ACHN (cell line): ENCODE results near the gene STIM2.
"Not testable (repeated sequence)": the region's sequence is repeated elsewhere in the genome, so short reads cannot be mapped to it uniquely, and the experiment has no call there.

Experiments
- DNase-seq: peaks from one replicate; pipeline ENCODE4 v3.0.0-alpha.2; 2015
- in situ Hi-C: cut with HindIII; loops from 2 replicates; pipeline ENCODE4 v1.10.0; 2017; ENCODE audit warnings: low sequenced_read_pairs, low pct_ligation_motif_present, low pct_unique_long_range_greater_than_20kb

STIM2 gene

DNA sequence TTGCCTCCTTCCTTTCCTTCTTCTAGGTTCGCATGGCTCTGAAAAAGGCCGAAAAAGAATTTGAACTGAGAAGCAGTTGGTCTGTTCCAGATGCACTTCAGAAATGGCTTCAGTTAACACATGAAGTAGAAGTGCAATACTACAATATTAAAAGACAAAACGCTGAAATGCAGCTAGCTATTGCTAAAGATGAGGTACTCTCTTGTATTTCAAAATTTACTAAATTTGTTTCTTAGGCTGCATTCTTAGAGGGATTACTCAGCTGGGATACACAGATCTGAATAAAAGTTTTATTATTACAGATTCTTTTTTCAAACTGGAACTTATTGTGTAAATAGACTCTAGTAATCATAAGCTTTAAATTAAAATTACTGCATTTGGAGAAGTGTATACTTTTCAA is 146.9 kb downstream of the STIM2 start:
- DNase-seq: no peak
- in situ Hi-C loops: no loop called here

DNA sequence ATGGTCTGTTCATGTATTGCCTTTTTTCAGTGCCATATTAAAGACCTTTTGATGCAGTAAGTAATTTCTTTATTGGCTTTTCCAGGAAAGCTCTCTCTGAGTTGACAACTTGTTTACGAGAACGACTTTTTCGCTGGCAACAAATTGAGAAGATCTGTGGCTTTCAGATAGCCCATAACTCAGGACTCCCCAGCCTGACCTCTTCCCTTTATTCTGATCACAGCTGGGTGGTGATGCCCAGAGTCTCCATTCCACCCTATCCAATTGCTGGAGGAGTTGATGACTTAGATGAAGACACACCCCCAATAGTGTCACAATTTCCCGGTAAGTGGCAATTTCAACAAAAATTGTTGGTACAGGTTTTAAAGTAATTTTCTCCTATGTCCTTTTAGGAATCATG is 148.0 kb downstream of the STIM2 start:
- no peak for DNase-seq
- in situ Hi-C loops: no loop called here

DNA sequence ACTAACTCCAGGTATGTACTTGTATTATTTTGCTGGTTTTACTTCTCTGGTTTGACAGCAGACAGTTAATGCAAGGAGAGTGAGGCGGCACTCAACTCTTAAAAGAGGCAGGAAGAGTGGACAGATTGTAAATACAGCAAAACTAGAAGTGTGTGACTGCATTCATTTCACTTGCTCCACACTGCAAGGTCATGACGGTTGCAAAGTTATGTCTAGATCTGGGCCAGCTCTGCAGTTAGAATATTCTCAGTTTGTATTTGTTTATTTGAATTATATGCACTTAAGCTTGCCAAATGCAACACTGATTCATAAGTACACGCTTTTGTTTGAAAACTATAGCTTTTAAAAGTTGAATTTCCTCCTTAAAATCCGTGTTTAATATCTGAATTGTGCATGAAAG is 148.9 kb downstream of the STIM2 start:
- in situ Hi-C loops: no loop called here
- DNase-seq: no peak

DNA sequence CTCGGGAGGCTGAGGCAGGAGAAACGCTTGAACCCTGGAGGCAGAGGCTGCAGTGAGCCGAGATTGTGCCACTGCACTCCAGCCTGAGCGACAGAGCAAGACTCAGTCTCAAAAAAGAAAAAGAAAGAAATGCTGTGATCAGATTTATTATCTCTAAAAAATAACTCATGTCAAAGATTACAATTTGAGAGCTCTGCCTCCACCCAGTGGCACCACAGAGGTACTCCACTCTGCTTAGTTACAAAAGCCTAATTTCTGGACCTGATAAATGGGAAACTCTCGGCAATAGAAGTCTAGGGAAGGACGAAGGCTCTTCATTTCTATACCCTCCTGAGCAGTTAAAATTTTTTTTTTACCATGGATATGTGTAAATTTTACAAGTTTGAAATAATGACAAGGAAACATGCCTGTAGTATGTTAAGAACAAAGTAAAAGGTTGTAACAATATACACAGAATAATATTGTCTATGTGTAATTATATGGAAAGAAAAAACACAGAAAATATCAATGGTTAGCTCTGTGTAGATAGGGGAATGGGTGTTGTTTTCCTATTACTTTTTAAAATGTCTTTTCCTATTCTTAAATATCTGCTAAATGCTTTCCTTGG is 149.8 kb downstream of the STIM2 start:
- DNase-seq: peak; percentile 61
- in situ Hi-C loops: no loop called here

DNA sequence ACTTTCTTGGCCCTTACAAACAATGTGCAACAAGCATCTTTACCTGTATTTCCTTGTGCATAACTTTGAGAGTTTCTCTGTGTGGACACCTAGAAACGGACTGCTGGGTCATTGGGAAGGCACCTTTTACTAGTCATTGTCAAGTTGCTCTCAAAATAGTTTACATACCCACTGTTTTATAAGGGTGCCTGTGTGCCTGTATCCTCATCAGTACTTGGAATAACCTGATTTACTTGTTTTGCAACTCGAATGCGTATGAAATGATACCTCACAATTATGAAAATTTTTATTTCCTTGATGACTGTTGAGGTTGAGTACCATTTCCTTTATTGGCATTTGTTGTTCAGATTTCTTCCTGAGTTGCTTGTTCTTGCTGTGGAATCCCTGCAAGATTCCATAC is 150.8 kb downstream of the STIM2 start:
- in situ Hi-C loops: no loop called here
- no peak for DNase-seq

DNA sequence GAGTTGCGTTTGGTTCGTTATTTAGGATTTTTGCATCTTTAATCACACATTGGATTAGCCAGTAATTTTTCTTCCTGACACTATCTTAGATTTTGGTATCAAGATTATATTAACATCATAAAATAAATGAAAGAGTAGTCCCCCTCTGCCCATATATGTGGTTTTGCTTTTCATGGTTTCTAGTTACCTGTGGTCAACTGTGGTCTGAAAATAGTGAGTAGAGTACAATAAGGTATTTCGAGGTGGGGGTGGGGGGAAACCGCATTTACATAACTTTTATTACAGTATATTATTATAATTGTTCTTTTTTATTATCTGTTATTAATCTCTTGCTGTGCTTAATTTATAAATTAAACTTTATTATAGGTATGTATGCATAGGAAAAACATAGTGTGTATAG is 152.4 kb downstream of the STIM2 start:
- in situ Hi-C loops: no loop called here

DNA sequence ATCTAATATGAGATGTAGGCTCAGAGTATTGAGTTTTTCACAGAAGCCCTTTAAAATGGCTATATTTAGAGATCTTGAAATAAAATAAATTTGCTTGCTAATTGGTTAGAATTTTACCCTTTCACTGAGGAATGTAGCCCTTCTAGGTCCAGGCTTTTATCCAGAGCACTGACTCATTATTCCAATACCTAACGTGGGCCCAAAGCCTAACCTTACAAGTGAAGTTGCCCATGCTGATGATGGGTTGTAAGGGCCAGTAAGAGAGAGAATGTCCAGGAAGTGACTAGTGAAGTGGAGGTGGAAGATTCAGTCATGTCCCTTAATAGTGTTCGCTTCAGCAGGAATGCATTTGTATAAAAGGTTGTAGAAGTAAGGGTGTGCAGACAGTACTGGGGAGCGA is 155.9 kb downstream of the STIM2 start:
- in situ Hi-C loops: no loop called here
- no peak for DNase-seq

More for the DNA sequence above, 152.4 kb downstream of the STIM2 start:
- no peak for DNase-seq

DNA sequence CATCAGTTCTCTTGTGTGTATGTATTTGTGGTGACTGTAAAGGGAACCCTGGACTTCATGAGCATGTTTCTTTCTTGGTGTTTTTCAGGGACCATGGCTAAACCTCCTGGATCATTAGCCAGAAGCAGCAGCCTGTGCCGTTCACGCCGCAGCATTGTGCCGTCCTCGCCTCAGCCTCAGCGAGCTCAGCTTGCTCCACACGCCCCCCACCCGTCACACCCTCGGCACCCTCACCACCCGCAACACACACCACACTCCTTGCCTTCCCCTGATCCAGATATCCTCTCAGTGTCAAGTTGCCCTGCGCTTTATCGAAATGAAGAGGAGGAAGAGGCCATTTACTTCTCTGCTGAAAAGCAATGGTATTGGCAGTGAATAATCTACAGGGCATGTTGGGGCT is 157.0 kb downstream of the STIM2 start:
- DNase-seq: no peak
- in situ Hi-C loops: no loop called here

DNA sequence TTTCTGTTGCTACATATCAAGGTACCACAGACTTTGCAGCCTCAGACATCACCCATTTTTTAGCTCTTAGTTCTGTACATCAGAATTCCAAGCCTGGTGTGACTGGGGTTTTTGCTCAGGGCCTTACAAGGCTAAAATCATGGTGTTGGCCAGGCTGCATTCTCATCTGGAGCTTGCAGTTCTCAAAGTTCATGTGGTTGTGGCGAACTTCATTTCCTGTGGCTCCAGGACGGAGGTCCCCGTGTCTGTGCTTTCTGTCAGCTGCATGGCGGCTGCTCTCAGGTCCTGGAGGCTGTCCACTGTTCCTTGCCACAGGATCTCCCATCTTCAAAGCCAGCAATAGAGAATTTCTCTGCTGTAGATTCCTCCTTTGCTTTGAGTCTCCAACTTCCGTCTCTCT is 157.4 kb downstream of the STIM2 start:
- no peak for DNase-seq
- in situ Hi-C loops: no loop called here

DNA sequence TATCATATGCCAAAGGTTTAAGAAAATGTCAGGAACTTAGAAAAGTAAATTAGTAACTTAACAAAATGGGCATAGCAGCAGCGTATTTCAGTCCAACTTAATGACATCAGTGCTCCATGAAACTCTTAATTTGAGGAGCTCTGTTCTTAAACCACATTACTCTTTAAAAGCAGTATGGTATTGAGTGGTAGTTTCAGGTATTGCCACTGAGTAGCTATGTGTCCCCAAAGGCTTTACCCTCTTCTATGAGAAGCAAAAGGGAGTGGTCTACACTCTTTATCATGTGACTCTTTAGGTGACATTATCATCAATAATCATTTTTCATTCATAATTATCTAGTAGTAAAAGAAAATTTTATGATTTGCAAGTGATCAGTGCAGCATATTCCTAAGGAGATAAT is 158.3 kb downstream of the STIM2 start:
- in situ Hi-C loops: no loop called here
- no peak for DNase-seq

DNA sequence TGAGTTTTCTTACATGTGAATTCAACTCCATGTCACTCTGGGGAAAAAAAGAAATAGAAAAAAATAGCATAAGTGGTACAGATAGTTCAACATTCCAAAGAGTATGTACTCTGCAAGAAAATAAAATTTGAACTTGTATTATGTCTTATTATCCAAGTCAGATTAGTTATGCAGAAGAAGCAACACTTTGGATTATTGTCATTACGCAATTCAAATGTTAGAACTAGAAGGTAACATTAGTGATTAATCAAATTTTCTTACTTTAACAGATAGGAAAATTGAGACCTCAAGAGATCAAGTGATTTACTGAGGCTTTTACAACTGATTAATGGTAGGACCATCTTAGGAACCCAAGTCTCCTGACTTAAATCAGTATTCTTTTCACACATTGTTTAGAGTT is 159.1 kb downstream of the STIM2 start:
- no peak for DNase-seq
- in situ Hi-C loops: no loop called here

DNA sequence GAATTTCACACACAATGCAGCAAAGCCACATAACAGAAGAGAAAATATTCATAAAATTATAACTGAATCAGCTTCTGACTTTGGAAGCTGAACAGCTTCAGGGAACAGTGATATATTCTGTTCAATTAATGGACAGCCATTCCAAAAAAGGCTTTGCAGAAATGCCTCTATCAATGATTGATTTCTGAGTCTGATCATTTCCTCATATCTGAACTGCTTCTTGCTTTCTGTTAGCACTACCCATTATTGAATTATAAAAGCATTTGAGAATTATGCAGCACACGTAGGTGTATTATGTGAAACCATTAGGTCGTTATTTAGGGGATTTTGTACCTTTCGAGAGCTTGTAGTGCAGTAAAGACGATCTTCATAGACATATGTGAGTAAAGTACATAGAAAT is 159.6 kb downstream of the STIM2 start:
- no peak for DNase-seq
- in situ Hi-C loops: no loop called here

DNA sequence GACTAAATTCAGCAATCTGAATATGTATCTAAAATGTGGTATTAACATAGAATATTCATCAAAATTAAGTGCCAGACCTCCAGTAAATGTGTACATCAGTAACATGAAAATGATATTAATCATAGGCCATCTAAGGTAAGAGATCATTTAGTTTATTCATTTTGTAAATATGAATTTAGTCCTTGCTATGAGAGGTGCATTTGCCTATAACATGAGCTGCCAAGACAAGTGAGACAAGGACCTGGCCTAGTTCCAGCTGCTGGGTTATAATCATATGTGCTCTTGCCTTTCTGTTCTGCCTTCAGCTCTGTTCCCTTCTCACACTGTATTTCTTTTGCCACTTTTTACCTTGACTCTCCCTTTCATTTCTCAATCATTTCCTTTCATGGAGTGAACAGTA is 160.0 kb downstream of the STIM2 start:
- DNase-seq: no peak
- in situ Hi-C loops: no loop called here

DNA sequence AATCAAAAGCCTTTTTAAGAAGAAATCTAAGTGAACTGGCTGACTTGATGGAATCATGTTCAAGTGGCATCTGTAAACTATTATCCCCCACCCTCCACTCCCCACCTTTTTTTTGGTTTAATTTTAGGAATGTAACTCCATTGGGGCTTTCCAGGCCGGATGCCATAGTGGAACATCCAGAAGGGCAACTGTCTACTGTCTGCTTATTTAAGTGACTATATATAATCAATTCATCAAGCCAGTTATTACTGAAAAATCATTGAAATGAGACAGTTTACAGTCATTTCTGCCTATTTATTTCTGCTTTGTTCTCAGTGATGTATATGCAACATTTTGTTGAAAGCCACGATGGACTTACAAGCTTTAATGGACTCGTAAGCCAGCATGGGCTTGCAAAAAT is 162.3 kb downstream of the STIM2 start:
- in situ Hi-C loops: no loop called here
- no peak for DNase-seq

DNA sequence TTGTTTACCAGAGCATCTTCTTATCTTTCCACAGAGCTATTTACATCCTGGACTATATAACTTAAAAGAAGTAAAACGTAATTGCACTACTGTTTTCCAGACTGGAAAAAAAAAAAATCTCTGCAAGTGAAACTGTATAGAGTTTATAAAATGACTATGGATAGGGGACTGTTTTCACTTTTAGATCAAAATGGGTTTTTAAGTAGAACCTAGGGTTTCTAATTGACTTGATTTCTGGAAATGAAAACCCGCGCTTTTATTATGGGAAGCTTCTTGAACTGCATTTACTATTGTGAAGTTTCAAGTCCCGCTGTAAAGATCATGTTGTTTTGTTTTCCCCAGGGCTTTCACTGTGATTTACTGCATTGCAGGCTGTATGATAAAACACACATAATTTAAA is 162.7 kb downstream of the STIM2 start:
- in situ Hi-C loops: no loop called here

DNA sequence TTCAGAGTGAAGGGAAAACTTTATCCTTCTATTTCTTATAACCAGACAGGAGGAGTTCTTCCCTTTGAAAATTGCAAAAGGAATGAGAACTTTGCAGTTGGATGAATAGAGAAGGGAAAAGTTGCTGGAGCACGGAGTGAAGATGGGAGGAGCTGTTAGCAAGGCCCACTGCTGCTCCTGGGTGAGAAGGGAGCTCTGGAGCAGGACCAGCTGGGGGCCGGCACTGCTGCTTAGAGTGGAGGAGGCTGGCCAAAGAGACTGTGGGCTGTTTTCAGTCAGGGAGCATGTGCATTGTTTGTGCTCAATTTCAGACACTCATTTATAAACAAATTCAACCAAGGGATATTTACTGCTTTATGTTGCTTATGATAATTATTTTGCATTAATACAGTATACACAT is 164.2 kb downstream of the STIM2 start:
- in situ Hi-C loops: no loop called here
- DNase-seq: no peak

More for the DNA sequence above, 162.7 kb downstream of the STIM2 start:
- DNase-seq: no peak

DNA sequence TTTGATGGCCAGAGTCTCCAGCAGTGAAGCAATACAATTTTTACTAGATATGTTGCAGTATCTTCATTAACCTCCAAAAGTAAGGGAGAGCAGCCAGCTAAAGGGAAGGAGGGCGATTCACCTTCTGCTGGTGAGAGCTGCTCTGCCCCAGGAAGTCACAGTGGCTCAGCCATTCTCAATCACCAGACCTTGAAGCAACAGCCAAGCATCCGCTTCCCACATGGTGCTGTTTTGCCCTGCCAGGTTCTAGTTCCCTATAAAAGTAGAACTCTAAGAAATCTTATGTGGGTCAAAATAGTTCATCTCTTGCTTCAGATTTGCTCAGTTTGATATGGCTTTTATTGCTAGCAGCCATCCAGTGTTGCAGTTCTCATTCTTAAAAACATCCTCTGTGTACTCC is 166.8 kb downstream of the STIM2 start:
- in situ Hi-C loops: no loop called here
- no peak for DNase-seq

DNA sequence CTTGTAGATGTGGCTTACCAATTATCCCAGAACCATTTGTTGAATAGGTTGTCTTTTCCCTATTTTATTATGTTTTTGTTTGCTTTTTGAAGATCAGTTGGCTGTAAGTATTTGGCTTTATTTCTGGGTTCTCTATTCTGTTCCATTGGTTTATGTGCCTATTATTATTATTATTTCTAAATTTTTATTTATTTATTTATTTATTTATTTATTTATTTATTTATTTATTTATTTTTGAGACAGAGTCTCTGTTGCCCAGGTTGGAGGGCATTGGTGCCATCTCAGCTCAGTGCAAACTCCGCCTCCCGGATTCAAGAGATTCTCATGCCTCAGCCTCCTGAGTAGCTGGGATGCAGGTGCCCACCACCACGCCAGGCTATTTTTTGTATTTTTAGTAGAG is 174.5 kb downstream of the STIM2 start:
- DNase-seq, in situ Hi-C loops: not testable (repeated sequence)

DNA sequence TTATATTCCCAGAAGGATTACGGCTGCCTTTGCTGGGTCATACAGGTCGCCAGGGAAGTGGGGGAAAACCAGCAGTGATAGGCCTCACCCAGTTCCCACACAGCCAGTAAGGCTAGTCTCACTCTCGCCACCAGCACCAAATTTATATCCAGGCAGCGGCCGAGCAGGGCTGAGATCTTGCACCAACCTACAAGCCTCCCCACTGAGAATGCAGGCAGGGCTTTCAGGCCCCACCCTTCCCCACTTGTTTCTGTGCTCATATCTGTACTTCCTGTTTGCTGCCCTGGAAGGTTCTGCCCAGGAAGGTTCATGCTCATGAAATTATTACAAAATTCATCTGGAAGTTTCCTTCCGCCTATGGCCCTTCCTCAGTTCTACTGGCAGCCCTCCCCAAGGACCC is 179.7 kb downstream of the STIM2 start:
- no peak for DNase-seq
- in situ Hi-C loops: no loop called here

DNA sequence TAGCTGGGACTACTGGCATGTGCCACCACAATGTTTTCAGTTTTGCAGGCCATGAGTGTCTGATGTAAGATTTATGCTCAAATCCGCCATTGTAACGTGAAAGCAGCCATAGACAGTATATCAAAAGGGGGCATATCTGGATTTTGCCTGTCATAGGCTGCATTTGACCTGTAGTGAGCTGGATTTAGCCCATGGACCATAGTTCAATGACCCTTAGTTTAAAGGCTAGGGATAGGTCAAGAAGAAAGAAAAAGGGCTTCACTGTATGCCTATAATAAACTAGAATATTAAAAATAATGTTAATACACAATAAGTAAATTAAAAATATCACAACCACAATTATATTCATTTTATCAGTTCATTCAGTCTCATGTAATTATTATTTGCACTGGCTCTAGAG is 181.8 kb downstream of the STIM2 start:
- in situ Hi-C loops: no loop called here
- DNase-seq: no peak

DNA sequence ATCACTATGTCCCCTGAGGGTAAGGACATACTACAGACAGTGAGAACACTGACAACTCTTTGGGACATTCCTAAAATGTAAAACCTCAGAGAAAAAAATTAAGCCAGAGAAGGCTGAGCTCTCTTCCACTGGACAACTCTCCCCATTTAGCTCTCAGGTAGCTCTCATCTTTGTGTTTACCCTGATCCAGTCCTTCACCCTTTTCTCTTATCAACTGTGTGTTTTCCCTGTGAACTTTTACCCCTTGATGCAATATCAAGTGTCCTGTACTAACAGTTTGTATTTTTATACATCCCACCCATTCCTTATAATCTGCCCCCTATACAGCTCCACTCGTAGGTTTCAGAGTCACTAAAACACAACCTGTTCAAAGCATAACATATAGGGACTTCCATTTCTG is 182.6 kb downstream of the STIM2 start:
- no peak for DNase-seq
- in situ Hi-C loops: no loop called here
